HEK293 (cell line): ENCODE measurements around the gene CTNNA2.

Source experiments
- CTCF ChIP-seq: fragments of 450-650 bp; formaldehyde crosslinking; IDR thresholded peaks from 2 replicates; pipeline ENCODE4 v1.5.1; 2016; ENCODE audit warnings: missing biosample characterization, missing genetic modification characterization
- GFI1B ChIP-seq: fragments of 450-650 bp; formaldehyde crosslinking; IDR thresholded peaks from 2 replicates; pipeline ENCODE4 v1.5.1; 2016; ENCODE audit warnings: missing biosample characterization, missing genetic modification characterization
- PRDM1 ChIP-seq: fragments of 450-650 bp; formaldehyde crosslinking; IDR thresholded peaks from 2 replicates; pipeline ENCODE4; 2016; ENCODE audit warnings: missing biosample characterization, missing genetic modification characterization
- ZBTB1 ChIP-seq: fragments of 450-650 bp; formaldehyde crosslinking; IDR thresholded peaks from 2 replicates; pipeline ENCODE4 v1.5.1; 2016; ENCODE audit warnings: missing biosample characterization, missing genetic modification characterization
- ZBTB7A ChIP-seq: fragments of 450-650 bp; formaldehyde crosslinking; IDR thresholded peaks from 2 replicates; pipeline ENCODE4 v1.5.1; 2016; ENCODE audit warnings: low read depth, missing biosample characterization, missing genetic modification characterization
- ZEB2 ChIP-seq: fragments of 450-650 bp; formaldehyde crosslinking; IDR thresholded peaks from 2 replicates; pipeline ENCODE4 v1.5.1; 2016; ENCODE audit warnings: missing biosample characterization, missing genetic modification characterization
- ZIC2 ChIP-seq: fragments of 450-650 bp; formaldehyde crosslinking; IDR thresholded peaks from 2 replicates; pipeline ENCODE4 v1.5.1; 2016; ENCODE audit warnings: missing biosample characterization, missing genetic modification characterization
- ZNF274 ChIP-seq, 2 experiments: fragments of 200-500 bp in 1 of 2; fragments of 450-650 bp in 1 of 2; sonication (Bioruptor generic) in 1 of 2; formaldehyde crosslinking in 1 of 2; IDR thresholded peaks; 2 replicates each; pipeline versions ENCODE4 v1.5.1 to v1.6.1; 2014 to 2016; ENCODE audit warnings: borderline replicate concordance in 1 of 2, inconsistent platforms in 1 of 2, low read length in 1 of 2, missing biosample characterization in 1 of 2, missing genetic modification characterization in 1 of 2
- ZNF341 ChIP-seq: fragments of 450-650 bp; formaldehyde crosslinking; IDR thresholded peaks from 2 replicates; pipeline ENCODE4; 2016; ENCODE audit warnings: low read depth, missing biosample characterization, missing genetic modification characterization
- ZNF391 ChIP-seq: fragments of 450-650 bp; formaldehyde crosslinking; IDR thresholded peaks from 2 replicates; pipeline ENCODE4 v1.5.1; 2016; ENCODE audit warnings: low read depth, missing biosample characterization, missing genetic modification characterization, borderline replicate concordance
- ZNF791 ChIP-seq: fragments of 450-650 bp; formaldehyde crosslinking; IDR thresholded peaks from 2 replicates; pipeline ENCODE4 v1.5.1; 2016; ENCODE audit warnings: missing biosample characterization, missing genetic modification characterization
- ZNF830 ChIP-seq: fragments of 450-650 bp; IDR thresholded peaks from 2 replicates; pipeline ENCODE4 v1.5.0; 2018; ENCODE audit warnings: missing biosample characterization, missing genetic modification characterization, low read depth, mild to moderate bottlenecking, moderate library complexity
- ZXDB ChIP-seq: fragments of 450-650 bp; formaldehyde crosslinking; IDR thresholded peaks from 2 replicates; pipeline ENCODE4 v1.5.1; 2016; ENCODE audit warnings: missing biosample characterization, missing genetic modification characterization
- TF ChIP-seq, protein P1 (sequence below): fragments of 450-650 bp; formaldehyde crosslinking; IDR thresholded peaks from 2 replicates; pipeline ENCODE4 v1.5.1; 2016; ENCODE audit warnings: missing biosample characterization, missing genetic modification characterization

- TF ChIP-seq ZBTB1 = no peak
- TF ChIP-seq, protein P1, sequence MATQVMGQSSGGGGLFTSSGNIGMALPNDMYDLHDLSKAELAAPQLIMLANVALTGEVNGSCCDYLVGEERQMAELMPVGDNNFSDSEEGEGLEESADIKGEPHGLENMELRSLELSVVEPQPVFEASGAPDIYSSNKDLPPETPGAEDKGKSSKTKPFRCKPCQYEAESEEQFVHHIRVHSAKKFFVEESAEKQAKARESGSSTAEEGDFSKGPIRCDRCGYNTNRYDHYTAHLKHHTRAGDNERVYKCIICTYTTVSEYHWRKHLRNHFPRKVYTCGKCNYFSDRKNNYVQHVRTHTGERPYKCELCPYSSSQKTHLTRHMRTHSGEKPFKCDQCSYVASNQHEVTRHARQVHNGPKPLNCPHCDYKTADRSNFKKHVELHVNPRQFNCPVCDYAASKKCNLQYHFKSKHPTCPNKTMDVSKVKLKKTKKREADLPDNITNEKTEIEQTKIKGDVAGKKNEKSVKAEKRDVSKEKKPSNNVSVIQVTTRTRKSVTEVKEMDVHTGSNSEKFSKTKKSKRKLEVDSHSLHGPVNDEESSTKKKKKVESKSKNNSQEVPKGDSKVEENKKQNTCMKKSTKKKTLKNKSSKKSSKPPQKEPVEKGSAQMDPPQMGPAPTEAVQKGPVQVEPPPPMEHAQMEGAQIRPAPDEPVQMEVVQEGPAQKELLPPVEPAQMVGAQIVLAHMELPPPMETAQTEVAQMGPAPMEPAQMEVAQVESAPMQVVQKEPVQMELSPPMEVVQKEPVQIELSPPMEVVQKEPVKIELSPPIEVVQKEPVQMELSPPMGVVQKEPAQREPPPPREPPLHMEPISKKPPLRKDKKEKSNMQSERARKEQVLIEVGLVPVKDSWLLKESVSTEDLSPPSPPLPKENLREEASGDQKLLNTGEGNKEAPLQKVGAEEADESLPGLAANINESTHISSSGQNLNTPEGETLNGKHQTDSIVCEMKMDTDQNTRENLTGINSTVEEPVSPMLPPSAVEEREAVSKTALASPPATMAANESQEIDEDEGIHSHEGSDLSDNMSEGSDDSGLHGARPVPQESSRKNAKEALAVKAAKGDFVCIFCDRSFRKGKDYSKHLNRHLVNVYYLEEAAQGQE (tag by site-specific recombination) = no peak
- no peak for TF ChIP-seq CTCF
- no peak for TF ChIP-seq ZEB2 (tag by site-specific recombination)
- TF ChIP-seq ZNF791 (tag by site-specific recombination) = no peak
- TF ChIP-seq ZNF391 = no peak
- TF ChIP-seq ZNF274 (IDR thresholded peaks at IDR 0.05; ENCODE audit: low read length) = no peak
- no peak for TF ChIP-seq ZNF274 (tag by site-specific recombination; IDR thresholded peaks at IDR 0.05; ENCODE audit: borderline replicate concordance)
- no peak for TF ChIP-seq PRDM1 (tag by site-specific recombination)
- no peak for TF ChIP-seq ZBTB7A (tag by site-specific recombination)
- TF ChIP-seq ZNF830 (tag by site-specific recombination) = no peak
- no peak for TF ChIP-seq ZIC2
- no peak for TF ChIP-seq ZXDB (tag by site-specific recombination)
- TF ChIP-seq ZNF341 (tag by site-specific recombination) = no peak
- no peak for TF ChIP-seq GFI1B (tag by site-specific recombination)
Measured at GRCh38 chr2:80166483-80167171, 653.8 kb downstream of the CTNNA2 start.
